ENCODE measurements around the gene TNIK.

DNA sequence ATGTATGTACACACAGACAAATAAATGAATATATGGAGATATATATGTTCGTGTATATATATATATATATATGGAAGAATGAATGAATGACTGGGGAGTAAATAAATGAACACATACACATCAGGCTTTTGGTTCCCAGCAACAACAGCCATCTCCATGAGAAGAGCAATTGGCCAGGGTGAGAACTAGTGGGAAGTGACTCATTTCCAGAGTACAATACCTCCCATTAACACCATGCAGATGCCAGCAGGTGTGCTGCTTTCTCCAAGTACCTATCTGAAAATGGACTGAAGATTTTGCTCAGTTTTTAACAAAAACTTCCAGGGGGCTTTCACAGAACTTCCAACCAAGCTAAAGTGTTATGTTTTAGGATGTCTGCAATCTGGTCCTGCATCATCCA lies 253.9 kb downstream of the TNIK start:
- TF ChIP-seq CTCF (conservative IDR thresholded peaks at IDR 0.05; ENCODE audit: low read depth, low read length) (no peak), RCOR1 (IDR thresholded peaks at IDR 0.05; ENCODE audit: insufficient replicate concordance, low read length) (no peak), CHD1 (IDR thresholded peaks at IDR 0.05; ENCODE audit: low read depth, low read length) (no peak), MAFK (IDR thresholded peaks at IDR 0.05; ENCODE audit: low read depth, low read length) (no peak), SMC3 (IDR thresholded peaks at IDR 0.05; ENCODE audit: low read depth, low read length) (no peak), ELK1 (IDR thresholded peaks at IDR 0.05; ENCODE audit: borderline replicate concordance, low read depth, low read length) (no peak), POLR2A (IDR thresholded peaks at IDR 0.05; ENCODE audit: low read depth, low read length) (no peak), RAD21 (IDR thresholded peaks at IDR 0.05; ENCODE audit: low read length) (no peak), RFX5 (IDR thresholded peaks at IDR 0.05; ENCODE audit: low read depth, low read length) (no peak), MXI1 (IDR thresholded peaks at IDR 0.05; ENCODE audit: borderline replicate concordance, low read depth, low read length) (no peak)

Measured in IMR-90 (cell line).